H4 (cell line): Measurements from ENCODE around the gene GABRR1. TPM values are rescaled to one million over a fixed set of nuclear protein-coding genes. Genes with fewer than 3 reads are reported as not detected.
"Not testable (repeated sequence)": the region's sequence is repeated elsewhere in the genome, so short reads cannot be mapped to it uniquely, and the experiment has no call there.

Experiments
- DNase-seq: peaks from one replicate; pipeline ENCODE4 v3.0.0-alpha.2; 2015; ENCODE audit warnings: low spot score
- total RNA-seq: library from RNA; depleted of rRNA; stranded (reverse); fragments of >200 nt; shearing (Covaris generic); gene quantifications from 2 replicates; pipeline ENCODE4 v1.2.3, GENCODE V29; 2014

Gene GABRR1
- total RNA-seq, 1 experiment from 2014 or later: not detected

- DNase-seq: no peak
Observed at GRCh38 chr6:89160331-89161092, 56.6 kb downstream of the GABRR1 start.

- DNase-seq: no peak
Observed at GRCh38 chr6:89154131-89154530, 63.0 kb downstream of the GABRR1 start.

GRCh38 chr6:89148016-89148750, 69.0 kb downstream of the GABRR1 start:
- DNase-seq: no peak

- DNase-seq: no peak
Observed at GRCh38 chr6:89146718-89147700, 70.1 kb downstream of the GABRR1 start.

- DNase-seq: peak; percentile 4
Observed at GRCh38 chr6:89145956-89146717, 71.0 kb downstream of the GABRR1 start, which contains the start of gene PM20D2. Gene PM20D2, plus strand, starts transcription at chr6:89146055. Its CDS starts 90 bp downstream, at chr6:89146145.

DNA sequence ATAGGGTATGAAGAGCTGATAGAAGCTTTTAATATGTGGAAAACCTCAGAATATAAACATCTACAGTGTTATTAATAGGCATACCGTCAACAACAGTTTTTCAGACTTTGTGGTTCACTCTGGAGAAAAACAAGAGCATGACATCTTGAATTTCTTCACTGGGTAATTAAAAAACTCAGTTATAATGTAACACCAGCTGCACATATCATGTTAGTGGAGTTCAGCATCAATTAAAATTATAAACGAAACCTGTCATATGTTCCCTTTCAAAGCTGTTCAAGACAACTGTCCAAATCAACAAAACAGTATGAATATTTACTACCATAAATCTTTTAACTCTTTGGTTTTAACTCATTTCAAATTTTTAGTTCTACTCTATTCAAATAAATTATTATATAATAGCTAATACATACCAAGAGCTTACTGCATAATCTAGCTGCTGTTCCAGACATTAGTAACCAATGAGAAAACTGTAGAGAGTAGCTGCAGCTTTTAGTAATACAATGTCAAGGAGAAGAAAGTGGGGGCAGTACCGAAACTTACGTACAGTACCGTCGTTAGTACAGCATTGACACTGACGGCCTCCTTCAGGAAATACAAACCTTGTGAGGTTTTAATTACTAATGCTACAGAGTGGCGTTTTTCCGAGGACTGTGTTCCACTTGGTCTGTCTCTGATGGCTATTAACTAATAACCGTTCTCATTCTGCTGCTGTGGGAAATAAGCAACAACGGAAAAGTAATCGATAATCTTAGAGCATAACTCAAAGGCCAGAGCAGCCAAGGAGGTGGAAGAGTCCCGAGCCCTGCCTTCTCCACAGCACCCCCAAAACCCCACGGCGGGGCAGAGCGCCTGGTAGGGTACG, 71.8 kb downstream of the GABRR1 start:
- DNase-seq: no peak

- DNase-seq: peak; percentile 43
Observed at GRCh38 chr6:89144354-89144906, 72.7 kb downstream of the GABRR1 start.

GRCh38 chr6:89140347-89141156, 76.6 kb downstream of the GABRR1 start:
- peak; percentile 37 for DNase-seq

DNA sequence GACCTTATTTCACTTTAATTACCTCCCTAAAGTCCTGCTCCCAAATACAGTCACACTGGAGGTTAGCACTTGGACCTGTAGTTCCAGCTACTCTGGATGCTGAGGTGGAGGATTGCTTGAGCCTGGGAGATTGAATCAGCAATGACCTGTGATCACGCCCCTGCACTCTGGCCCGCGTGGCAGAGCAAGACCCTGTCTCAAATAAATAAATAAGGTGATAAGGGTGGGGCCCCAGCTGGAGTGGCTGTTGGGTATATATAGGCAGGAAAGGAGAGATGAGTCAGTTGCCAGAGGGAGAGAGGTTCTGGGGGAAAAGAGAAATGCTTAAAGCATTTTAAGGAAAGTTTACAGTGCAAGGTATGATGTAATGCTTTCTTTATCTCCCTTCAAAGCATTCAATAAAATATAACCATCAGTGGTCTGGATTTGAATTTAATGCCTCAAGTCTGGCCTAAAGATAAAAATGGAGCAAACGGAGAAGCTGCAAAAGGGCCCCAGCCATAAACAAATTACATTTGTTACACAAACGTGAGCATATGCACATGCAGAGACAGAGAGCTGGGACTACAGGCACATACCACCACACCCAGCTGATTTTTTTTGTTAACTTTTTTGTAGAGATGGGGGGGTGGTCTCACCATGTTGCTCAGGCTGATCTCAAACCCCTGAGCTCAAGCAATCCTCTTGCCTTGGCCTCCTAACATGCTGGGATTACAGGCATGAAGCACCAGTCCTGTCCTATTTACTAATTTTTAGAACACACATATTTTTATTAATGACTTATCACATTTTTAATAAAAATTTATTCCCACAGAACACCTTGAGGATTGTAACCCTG, 77.4 kb downstream of the GABRR1 start:
- DNase-seq: peak; percentile 9

DNA sequence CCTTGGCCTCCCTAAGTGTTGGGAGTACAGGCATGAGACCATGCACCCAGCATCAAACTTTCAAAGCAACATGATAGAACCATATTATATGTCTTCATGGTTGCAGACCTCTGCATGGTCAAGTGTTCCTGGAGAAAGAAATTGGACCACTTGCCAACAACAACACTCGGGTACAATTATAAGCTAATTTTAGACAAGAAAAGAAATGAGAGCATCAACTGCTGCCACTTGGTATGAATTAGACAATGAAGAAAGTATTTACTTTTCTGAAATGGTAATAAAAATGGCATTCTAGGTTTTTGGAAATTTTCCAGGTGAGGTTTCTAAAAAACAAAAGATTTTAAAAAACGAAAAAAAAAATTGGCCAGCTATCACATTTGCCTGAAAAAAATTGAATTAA, 79.0 kb downstream of the GABRR1 start:
- no peak for DNase-seq

DNA sequence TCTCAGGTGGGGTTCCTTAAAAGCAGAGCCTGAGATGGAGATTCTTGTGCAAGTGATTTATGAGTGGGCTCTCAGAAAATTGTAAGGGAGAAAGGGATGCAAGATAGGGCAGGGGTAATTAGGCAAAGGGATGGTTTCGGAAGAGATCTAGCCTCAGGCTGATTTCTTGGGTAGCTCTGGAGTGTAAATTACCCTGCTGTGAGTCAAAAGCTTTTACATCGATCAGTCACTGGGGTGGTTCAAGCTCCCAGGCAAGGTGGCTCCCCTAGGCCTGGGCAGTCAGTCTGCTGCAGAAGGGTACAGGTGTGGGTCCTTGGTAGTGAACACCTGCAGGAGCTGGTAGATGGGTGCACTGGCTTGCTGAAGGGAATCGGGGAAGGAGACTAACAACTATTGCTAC, 82.4 kb downstream of the GABRR1 start:
- no peak for DNase-seq

- no peak for DNase-seq
Observed at GRCh38 chr6:89133981-89134380, 83.2 kb downstream of the GABRR1 start.

DNA sequence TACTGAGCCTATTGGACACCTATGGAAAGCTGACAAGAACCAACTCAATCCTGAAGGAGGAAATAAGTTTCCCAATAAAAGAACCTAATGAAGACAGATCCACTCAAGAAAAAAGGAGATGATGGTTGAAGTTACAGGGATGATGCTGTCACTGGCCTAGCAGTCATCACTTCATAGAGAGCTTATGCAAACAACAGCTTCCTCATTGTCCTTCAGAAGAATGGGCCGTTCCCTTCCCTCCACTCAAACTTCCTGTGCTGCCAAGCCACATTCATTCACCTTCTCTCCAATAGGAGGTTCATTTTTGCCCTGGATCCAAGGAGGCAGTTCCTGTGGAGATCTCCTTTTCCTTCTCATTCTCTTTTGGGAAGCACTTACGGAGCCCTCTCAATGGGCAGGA, 85.1 kb downstream of the GABRR1 start:
- DNase-seq: no peak

- DNase-seq: no peak
Observed at GRCh38 chr6:89131599-89131998, 85.6 kb downstream of the GABRR1 start.

DNA sequence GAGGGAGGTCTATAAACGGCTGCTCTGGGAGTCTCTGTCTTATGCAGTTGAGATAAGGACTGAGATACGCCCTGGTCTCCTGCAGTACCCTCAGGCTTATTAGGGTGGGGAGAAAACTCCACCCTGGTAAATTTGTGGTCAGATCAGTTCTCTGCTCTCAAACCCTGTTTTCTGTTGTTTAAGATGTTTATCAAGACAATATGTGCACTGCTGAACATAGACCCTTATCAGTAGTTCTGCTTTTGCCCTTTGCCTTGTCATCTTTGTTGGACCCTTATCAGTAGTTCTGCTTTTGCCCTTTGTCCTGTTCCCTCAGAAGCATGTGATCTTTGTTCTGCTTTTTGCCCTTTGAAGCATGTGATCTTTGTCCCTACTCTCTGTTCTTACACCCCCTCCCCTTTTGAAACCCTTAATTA, 88.9 kb downstream of the GABRR1 start:
- not testable (repeated sequence) for DNase-seq
